ENCODE measurements around the gene TAF4. TPM values are rescaled to one million over a fixed set of nuclear protein-coding genes. Genes with fewer than 3 reads are reported as not detected.
"Not testable (repeated sequence)": the region's sequence is repeated elsewhere in the genome, so short reads cannot be mapped to it uniquely, and the experiment has no call there.

TAF4 gene
- polyA plus RNA-seq, 1 donor = 20.0 TPM

- DNase-seq = no peak
These were observed 13.5 kb upstream of the TAF4 start for GRCh38 chr20:62079166-62079565.

GRCh38 chr20:62073323-62073722 lies 7.6 kb upstream of the TAF4 start:
- DNase-seq = no peak

- not testable (repeated sequence) for DNase-seq
These were observed 6.2 kb upstream of the TAF4 start for GRCh38 chr20:62071669-62072430.

- DNase-seq = no peak
These were observed 4.1 kb upstream of the TAF4 start for GRCh38 chr20:62069741-62070216.

GRCh38 chr20:62068997-62069396 lies 3.3 kb upstream of the TAF4 start:
- no peak for DNase-seq

- no peak for DNase-seq
These were observed 2.0 kb upstream of the TAF4 start for GRCh38 chr20:62067547-62068260.

GRCh38 chr20:62066983-62067433 lies 1.3 kb upstream of the TAF4 start:
- no peak for DNase-seq

- peak; percentile 65 for DNase-seq
These were observed 780 bp upstream of the TAF4 start for GRCh38 chr20:62066339-62066982.

GRCh38 chr20:62064770-62065673 lies 659 bp downstream of the TAF4 start:
- DNase-seq = no peak

- DNase-seq = no peak
These were observed 1.5 kb downstream of the TAF4 start for GRCh38 chr20:62063981-62064769.

- DNase-seq = no peak
These were observed 2.2 kb downstream of the TAF4 start for GRCh38 chr20:62063315-62063980.

GRCh38 chr20:62062661-62063314 lies 2.9 kb downstream of the TAF4 start:
- no peak for DNase-seq

GRCh38 chr20:62061851-62062423 lies 3.7 kb downstream of the TAF4 start:
- no peak for DNase-seq

- no peak for DNase-seq
These were observed 4.8 kb downstream of the TAF4 start for GRCh38 chr20:62060631-62061541.

- no peak for DNase-seq
These were observed 5.6 kb downstream of the TAF4 start for GRCh38 chr20:62059920-62060630.

- DNase-seq = no peak
These were observed 6.3 kb downstream of the TAF4 start for GRCh38 chr20:62059401-62059800.

- no peak for DNase-seq
These were observed 6.7 kb downstream of the TAF4 start for GRCh38 chr20:62058941-62059340.

GRCh38 chr20:62056975-62057374 lies 8.7 kb downstream of the TAF4 start:
- DNase-seq = no peak
